HEK293 (cell line): ENCODE data around the gene DPYSL5.

Source experiments
- CTCF ChIP-seq: fragments of 450-650 bp; formaldehyde crosslinking; IDR thresholded peaks from 2 replicates; pipeline ENCODE4 v1.5.1; 2016; ENCODE audit warnings: missing biosample characterization, missing genetic modification characterization
- ZBTB8A ChIP-seq: fragments of 450-650 bp; formaldehyde crosslinking; IDR thresholded peaks from 2 replicates; pipeline ENCODE4 v1.5.1; 2016; ENCODE audit warnings: missing biosample characterization, missing genetic modification characterization
- TF ChIP-seq, protein P1 (sequence below): fragments of 450-650 bp; formaldehyde crosslinking; IDR thresholded peaks from 2 replicates; pipeline ENCODE4 v1.5.1; 2016; ENCODE audit warnings: missing biosample characterization, missing genetic modification characterization

GRCh38 chr2:26934985-26935384 is 87.1 kb downstream of the DPYSL5 start:
- no peak for TF ChIP-seq CTCF (tag by site-specific recombination)
- TF ChIP-seq, protein P1, sequence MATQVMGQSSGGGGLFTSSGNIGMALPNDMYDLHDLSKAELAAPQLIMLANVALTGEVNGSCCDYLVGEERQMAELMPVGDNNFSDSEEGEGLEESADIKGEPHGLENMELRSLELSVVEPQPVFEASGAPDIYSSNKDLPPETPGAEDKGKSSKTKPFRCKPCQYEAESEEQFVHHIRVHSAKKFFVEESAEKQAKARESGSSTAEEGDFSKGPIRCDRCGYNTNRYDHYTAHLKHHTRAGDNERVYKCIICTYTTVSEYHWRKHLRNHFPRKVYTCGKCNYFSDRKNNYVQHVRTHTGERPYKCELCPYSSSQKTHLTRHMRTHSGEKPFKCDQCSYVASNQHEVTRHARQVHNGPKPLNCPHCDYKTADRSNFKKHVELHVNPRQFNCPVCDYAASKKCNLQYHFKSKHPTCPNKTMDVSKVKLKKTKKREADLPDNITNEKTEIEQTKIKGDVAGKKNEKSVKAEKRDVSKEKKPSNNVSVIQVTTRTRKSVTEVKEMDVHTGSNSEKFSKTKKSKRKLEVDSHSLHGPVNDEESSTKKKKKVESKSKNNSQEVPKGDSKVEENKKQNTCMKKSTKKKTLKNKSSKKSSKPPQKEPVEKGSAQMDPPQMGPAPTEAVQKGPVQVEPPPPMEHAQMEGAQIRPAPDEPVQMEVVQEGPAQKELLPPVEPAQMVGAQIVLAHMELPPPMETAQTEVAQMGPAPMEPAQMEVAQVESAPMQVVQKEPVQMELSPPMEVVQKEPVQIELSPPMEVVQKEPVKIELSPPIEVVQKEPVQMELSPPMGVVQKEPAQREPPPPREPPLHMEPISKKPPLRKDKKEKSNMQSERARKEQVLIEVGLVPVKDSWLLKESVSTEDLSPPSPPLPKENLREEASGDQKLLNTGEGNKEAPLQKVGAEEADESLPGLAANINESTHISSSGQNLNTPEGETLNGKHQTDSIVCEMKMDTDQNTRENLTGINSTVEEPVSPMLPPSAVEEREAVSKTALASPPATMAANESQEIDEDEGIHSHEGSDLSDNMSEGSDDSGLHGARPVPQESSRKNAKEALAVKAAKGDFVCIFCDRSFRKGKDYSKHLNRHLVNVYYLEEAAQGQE (tag by site-specific recombination): no peak
- no peak for TF ChIP-seq ZBTB8A
